HG02938 (cell line): Measurements from ENCODE around the gene PTDSS2.
"Not testable (repeated sequence)": the region's sequence is repeated elsewhere in the genome, so short reads cannot be mapped to it uniquely, and the experiment has no call there.

Source experiments
- ATAC-seq: cut with Tn5 transposase; IDR thresholded peaks from one replicate; pipeline ENCODE4 v1.9.1; 2021; ENCODE audit warnings: mild to moderate bottlenecking, moderate library complexity; ENCODE audit not compliant: unreplicated experiment

Gene PTDSS2

GRCh38 chr11:429931-430456, 20.1 kb upstream of the PTDSS2 start:
- ATAC-seq = no peak

GRCh38 chr11:431921-432320, 18.2 kb upstream of the PTDSS2 start:
- no peak for ATAC-seq

DNA sequence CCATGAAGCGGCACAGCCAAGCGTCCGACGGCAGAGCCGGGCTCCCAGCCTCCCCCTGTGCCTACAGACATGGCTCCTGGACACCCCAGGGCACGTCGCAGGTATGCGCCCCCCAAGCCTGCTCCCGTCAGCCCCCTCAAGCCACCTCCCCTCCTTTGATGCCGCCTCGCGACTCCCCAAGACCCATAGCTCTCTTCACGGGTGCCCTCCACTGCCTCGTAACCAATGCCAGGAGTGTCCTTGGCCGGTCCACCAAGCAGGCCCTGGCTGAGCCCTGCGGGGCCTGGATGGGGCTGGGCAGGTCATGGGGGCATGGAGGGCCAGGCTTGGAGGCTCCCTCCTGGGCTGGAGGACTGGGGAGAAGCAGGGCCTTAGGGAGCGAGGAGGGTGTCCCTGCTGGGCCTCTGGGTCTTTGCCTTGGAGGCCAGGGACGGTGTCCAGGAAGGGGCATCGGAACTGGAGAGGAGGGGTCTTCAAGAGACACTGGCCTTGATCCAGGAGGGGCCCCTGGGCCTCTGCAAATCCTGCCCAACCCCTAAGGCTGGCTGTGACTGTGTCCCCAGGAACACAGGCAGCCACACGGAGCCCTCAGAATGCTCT, 17.5 kb upstream of the PTDSS2 start:
- no peak for ATAC-seq

DNA sequence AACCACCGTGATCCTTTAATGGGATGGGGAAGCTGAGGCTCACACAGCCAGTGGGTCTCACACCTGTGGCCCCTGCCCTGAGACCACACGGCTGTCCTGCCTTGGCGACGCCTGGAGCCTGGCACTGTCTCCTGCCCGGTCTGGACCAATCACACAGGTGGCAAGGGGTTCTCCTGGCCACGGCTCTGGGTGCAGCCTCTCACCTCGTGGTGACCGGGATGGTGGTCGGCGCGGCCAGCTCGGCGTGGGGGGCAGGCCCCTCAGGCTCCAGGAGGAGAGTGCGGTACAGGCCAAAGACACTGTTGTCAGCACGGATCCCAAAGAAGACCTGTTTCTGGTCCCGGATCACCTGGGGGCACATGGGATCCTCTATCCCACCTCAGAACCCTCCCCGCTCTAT, 17.0 kb upstream of the PTDSS2 start:
- no peak for ATAC-seq

DNA sequence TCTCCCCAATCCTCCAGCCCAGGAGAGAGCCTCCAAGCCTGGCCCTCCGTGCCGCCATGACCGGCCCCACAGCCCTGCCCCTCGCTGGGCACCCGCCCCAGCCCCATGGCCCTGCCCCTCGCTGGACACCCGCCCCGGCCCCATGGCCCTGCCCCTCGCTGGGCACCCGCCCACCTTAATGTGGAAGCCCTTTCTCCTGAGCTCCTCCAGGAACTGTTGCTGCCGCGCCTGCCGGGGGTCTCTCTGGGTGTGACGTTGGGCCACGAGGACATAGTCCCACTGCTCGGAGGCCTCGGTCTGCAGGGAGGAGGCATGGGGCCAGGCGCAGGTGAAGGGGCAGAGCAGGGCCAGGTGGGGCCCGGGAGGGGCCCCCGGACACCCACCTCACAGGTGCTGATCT, 16.4 kb upstream of the PTDSS2 start:
- ATAC-seq = no peak

- no peak for ATAC-seq
These were observed 15.6 kb upstream of the PTDSS2 start for GRCh38 chr11:434496-434895.

DNA sequence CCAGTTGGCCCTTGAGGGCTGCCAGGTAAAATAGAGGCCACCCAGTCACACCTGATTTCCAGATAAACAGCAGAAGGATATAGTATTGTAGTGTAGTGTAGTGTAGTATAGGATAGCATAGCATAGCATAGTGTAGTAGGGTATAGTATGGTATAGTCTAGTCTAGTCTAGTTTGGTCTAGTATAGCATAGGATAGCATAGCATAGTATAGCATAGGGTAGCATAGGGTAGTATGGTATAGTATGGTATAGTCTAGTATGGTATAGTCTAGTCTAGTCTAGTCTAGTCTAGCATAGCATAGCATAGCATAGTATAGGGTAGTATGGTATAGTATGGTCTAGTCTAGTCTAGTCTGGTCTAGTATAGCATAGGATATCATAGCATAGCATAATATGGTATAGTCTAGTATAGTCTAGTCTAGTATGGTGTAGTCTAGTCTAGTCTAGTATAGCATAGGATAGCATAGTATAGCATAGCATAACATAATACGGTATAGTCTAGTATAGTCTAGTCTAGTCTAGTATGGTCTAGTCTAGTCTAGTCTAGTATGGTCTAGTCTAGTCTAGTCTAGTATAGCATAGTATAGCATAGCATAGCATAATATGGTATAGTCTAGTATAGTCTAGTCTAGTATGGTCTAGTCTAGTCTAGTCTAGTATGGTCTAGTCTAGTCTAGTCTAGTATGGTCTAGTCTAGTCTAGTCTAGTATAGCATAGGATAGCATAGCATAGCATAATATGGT, 14.9 kb upstream of the PTDSS2 start:
- not testable (repeated sequence) for ATAC-seq

DNA sequence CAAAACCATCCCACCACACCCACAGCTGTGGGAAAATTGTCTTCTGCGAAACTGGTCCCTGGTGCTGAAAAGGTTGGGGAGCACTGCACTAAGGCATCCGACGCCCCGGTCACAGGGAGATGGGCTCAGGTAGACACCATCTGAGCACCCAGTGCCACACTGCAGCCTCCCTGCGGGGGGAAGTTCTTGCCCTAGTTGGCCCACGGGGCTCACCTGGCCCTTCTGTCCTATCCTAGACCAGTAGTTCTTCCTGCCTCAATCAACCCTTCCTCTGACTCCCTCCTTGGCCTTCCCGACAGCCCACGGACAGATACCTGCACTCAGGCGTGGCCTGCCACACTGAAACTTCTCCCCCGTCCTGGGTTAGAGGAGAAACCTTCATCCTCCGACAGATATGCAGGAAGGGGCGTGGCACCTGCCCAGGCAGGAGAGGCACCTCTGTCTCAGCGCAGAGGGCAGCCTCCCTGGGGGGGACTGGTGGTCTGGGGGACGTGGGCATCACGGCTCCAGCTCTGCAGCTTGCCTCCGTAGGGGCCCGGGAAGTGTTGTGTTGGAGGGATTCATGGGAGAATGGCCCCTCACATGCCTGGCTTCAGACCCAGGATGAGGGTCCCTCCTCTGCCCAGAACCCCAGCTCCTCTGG, 12.7 kb upstream of the PTDSS2 start:
- ATAC-seq = no peak

GRCh38 chr11:438101-438844, 11.8 kb upstream of the PTDSS2 start:
- ATAC-seq = no peak

DNA sequence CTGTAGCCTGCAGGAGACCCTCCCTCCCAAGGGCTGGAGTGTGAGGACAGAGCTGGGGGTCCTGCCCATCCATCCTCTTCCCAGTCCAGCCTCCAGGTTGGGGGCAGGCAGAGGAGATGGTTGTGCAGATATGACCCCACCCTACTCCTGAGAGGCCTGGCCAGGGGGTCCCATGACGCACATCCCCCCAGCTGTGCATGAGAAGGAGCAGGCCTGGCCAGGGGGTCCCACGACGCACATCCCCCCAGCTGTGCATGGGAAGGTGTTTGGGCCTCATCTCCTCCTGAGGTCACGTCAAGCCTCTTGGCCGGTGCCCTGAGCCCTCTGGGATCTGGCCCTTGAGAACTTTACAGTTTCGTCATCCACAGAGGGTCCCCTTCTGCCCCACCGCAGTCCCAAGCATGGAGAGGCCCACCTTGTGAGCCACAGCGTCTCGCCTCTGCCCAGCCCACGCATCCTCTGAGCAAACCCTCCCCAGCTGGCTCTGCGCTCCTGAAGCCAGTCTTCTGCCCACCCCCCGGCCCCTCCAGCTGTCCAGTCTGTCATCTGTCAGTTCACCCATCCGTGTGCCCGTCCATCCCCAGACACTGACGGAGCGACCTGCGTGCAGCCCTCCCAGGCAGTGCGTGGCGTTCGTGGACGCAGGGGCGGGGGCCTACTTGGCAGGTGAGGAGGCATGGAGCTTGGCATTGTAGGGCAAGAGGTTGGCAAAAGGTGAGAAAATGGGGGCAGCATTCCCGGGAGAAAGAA, 10.6 kb upstream of the PTDSS2 start:
- no peak for ATAC-seq

DNA sequence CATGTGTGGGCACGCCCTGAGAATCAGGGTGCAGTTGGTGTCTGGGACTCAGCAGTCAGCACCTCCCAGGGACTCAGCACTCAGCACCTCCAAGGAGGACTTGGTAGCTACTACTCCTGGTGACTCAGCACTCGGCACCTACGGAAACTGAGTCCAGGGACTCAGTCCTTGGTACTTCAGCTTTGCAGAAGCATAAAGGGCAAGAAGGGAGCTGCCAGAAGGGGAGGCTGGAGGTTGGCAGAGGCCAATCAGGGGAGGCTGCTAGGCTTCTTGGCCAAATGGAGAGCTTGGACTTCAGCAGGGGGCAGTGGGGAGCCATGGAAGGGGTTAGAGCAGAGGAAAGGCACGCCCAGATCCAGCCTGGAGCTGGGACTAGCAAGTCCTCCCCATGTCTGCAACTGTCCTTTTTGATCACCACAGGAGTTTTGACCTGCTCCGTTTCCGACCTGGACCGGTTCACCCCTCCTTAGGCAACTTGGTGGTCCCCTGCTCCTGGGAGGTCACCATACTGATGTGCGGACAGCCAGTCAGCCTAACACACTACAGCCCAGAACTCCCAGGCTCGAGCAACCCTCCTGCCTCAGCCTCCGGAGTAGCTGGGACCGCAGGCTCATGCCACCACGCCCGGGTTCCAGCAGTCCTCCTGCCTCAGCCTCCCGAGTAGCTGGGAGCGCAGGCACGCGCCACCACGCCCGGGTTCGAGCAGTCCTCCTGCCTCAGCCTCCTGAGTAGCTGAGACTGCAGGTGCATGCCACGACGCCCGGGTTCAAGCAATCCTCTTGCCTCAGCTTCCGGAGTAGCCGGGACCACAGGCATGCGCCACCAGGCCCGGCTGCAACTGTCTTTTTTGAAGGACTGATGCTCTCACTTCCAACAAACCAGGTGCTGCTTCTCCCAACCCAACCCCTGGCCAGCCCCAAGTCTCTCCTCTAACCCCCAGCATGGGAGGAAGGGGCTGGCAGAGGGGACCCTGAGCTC, 9.7 kb upstream of the PTDSS2 start:
- no peak for ATAC-seq

GRCh38 chr11:441043-441417, 9.0 kb upstream of the PTDSS2 start:
- no peak for ATAC-seq

GRCh38 chr11:441418-442274, 8.4 kb upstream of the PTDSS2 start, which contains the start of gene ANO9:
TSS of gene ANO9 (minus strand) at chr11:442011. CDS start at chr11:441926, 85 bp downstream.
- ATAC-seq = no peak

- no peak for ATAC-seq
These were observed 7.4 kb upstream of the PTDSS2 start for GRCh38 chr11:442611-443081.

GRCh38 chr11:443542-444199, 6.4 kb upstream of the PTDSS2 start:
- no peak for ATAC-seq

- no peak for ATAC-seq
These were observed 5.5 kb upstream of the PTDSS2 start for GRCh38 chr11:444396-445144.
